Measurements from ENCODE around the gene RPL14. TPM values are rescaled to one million over a fixed set of nuclear protein-coding genes. Genes with fewer than 3 reads are reported as not detected.

Gene RPL14
- polyA plus RNA-seq, 1 experiment, result 602 TPM

GRCh38 chr3:40445880-40446279, 11.3 kb upstream of the RPL14 start:
- Histone ChIP-seq H3K27ac (ENCODE audit: low read depth, low read length) (no peak overlapping the region), H3K4me3 (ENCODE audit: low read depth, low read length) (no peak overlapping the region), H3K9me3 (ENCODE audit: control insufficient read depth, insufficient read depth, low read length) (no peaks in the 10 kb centered on the region), H3K27me3 (ENCODE audit: control insufficient read depth, insufficient read depth, low read length) (no peaks in the 10 kb centered on the region)
- ChIA-PET POLR2A (no interaction called here), CTCF (no interaction called here)
- DNase-seq (ENCODE audit: low read depth, low spot score), result no peak
- TF ChIP-seq CTCF (IDR thresholded peaks at IDR 0.05; ENCODE audit: low read depth, low read length), result no peak

GRCh38 chr3:40450438-40450837, 6.7 kb upstream of the RPL14 start:
- no peak overlapping the region for H3K4me3 ChIP-seq (ENCODE audit: low read depth, low read length)
- CTCF ChIA-PET, result no interaction called here
- no peaks in the 10 kb centered on the region for H3K9me3 ChIP-seq (ENCODE audit: control insufficient read depth, insufficient read depth, low read length)
- POLR2A ChIA-PET, result interaction anchor here (0.6 kb wide), 1 partner anchor 992 kb away, joined by 3 read pairs; no protein-coding TSS in a partner anchor
- TF ChIP-seq CTCF (IDR thresholded peaks at IDR 0.05; ENCODE audit: low read depth, low read length), result no peak
- H3K27ac ChIP-seq (ENCODE audit: low read depth, low read length), result no peak overlapping the region
- H3K27me3 ChIP-seq (ENCODE audit: control insufficient read depth, insufficient read depth, low read length), result no peaks in the 10 kb centered on the region
- no peak for DNase-seq (ENCODE audit: low read depth, low spot score)

- no peak overlapping the region for H3K4me3 ChIP-seq (ENCODE audit: low read depth, low read length)
- H3K27ac ChIP-seq (ENCODE audit: low read depth, low read length), result no peak overlapping the region
- no peaks in the 10 kb centered on the region for H3K27me3 ChIP-seq (ENCODE audit: control insufficient read depth, insufficient read depth, low read length)
- CTCF ChIA-PET, result no interaction called here
- DNase-seq (ENCODE audit: low read depth, low spot score), result no peak
- POLR2A ChIA-PET, result no interaction called here
- H3K9me3 ChIP-seq (ENCODE audit: control insufficient read depth, insufficient read depth, low read length), result no peaks in the 10 kb centered on the region; the same call in 1 of the 2 replicates
- no peak for TF ChIP-seq CTCF (IDR thresholded peaks at IDR 0.05; ENCODE audit: low read depth, low read length)
Observed at GRCh38 chr3:40451551-40451950, 5.6 kb upstream of the RPL14 start.

GRCh38 chr3:40452057-40452456, 5.1 kb upstream of the RPL14 start:
- POLR2A ChIA-PET, result no interaction called here
- TF ChIP-seq CTCF (IDR thresholded peaks at IDR 0.05; ENCODE audit: low read depth, low read length), result no peak
- CTCF ChIA-PET, result interaction anchor here (0.6 kb wide), 1 partner anchor 1224 kb away, joined by 3 read pairs; no protein-coding TSS in a partner anchor
- Histone ChIP-seq H3K4me3 (ENCODE audit: low read depth, low read length) (peak overlapping the region; percentile 94; the same call in 1 of the 2 replicates), H3K27me3 (ENCODE audit: control insufficient read depth, insufficient read depth, low read length) (no peaks in the 10 kb centered on the region), H3K9me3 (ENCODE audit: control insufficient read depth, insufficient read depth, low read length) (no peaks in the 10 kb centered on the region; the same call in 1 of the 2 replicates), H3K27ac (ENCODE audit: low read depth, low read length) (no peak overlapping the region)
- no peak for DNase-seq (ENCODE audit: low read depth, low spot score)

GRCh38 chr3:40452562-40452875, 4.6 kb upstream of the RPL14 start:
- Histone ChIP-seq H3K4me3 (ENCODE audit: low read depth, low read length) (peak overlapping the region; percentile 94), H3K27me3 (ENCODE audit: control insufficient read depth, insufficient read depth, low read length) (no peaks in the 10 kb centered on the region), H3K27ac (ENCODE audit: low read depth, low read length) (peak overlapping the region; percentile 77), H3K9me3 (ENCODE audit: control insufficient read depth, insufficient read depth, low read length) (no peaks in the 10 kb centered on the region; the same call in 1 of the 2 replicates)
- POLR2A ChIA-PET, result interaction anchor here (0.6 kb wide), 1 partner anchor 265 kb away, joined by 4 read pairs; no protein-coding TSS in a partner anchor
- no peak for TF ChIP-seq CTCF (IDR thresholded peaks at IDR 0.05; ENCODE audit: low read depth, low read length)
- DNase-seq (ENCODE audit: low read depth, low spot score), result no peak
- CTCF ChIA-PET, result interaction anchor here (0.6 kb wide), 1 partner anchor 1224 kb away, joined by 3 read pairs; no protein-coding TSS in a partner anchor
